ENCODE results near the gene ZNF780A. TPM values are rescaled to one million over a fixed set of nuclear protein-coding genes. Genes with fewer than 3 reads are reported as not detected.
"Not testable (repeated sequence)": the region's sequence is repeated elsewhere in the genome, so short reads cannot be mapped to it uniquely, and the experiment has no call there.

Gene ZNF780A
- total RNA-seq, 3 donors from 2014 or later, result 14.3 to 15.4 (median 14.4) TPM

DNA sequence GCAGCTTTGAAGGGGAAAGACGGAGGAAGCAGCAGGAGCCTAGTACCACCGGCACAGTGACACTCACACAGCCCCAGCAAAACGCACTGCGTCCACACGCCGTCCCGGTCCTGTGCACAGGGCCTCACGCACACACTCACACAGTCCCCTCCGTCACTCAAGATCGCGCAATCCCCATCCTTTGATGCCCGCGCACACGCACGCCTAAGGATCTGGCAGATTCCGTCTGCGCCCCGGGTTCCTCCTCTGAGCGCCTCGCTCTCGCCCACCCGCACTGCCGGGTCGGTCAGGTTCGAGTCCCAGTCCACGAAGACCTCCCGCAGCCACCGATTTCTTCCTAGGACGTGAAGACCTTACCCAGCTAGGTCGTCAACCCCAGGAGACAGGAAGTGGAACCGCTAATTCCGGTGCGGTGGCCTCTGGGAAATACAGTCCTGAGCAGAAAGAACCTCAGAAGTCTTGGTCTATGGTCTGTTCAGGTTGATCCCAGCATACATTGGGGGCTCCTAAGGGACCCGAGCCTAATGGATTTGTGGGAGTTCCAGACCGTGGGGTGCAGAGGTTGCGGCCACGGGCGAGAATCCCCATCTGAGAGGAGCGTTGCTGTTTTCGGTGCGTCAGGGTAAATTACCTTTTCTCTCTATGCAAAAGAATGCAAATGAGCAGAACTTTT, 34.8 kb downstream of the ZNF780A start, which contains the start of gene ZNF780B:
Gene ZNF780B, minus strand, starts transcription at position 400 of the 673 bp plus-strand sequence. CDS start 5,899 bp downstream, outside the sequence.
- Mint-ChIP-seq H3K4me3 (peak within 1 kb of the TSS; percentile 99), H3K27me3 (ENCODE audit: low read depth) (peaks cover 4% of the 10 kb centered on the region), H3K36me3 (ENCODE audit: insufficient read depth) (peaks cover 23% of the 10 kb centered on the region), H3K4me1 (ENCODE audit: low read depth) (peaks cover 48% of the 10 kb centered on the region), H3K9me3 (peaks cover 26% of the 10 kb centered on the region)
- peak; percentile 96 to 97 for ATAC-seq
- DNase-seq, result peak; percentile 50

DNA sequence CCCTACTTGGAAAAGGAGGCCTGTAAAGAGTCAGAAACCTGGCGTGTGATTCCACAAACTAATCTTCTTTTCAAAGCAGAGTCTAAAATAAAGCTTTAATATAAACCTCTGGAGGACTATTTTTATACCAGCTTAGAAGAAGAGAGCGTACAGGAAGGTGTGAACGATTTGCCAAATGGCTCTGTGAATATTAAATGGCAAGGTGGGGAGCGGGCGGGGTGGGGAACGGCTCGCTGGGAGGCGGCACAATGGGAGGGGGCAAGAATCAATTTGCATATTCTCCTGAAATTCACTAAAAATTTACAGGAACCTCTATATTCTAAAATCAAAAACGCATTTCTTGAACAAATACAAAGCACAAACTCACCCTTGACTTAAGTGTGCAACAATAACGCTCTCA, 35.7 kb downstream of the ZNF780A start:
- peaks cover 29% of the 10 kb centered on the region for H3K36me3 Mint-ChIP-seq (ENCODE audit: insufficient read depth)
- H3K4me1 Mint-ChIP-seq (ENCODE audit: low read depth), result peaks cover 48% of the 10 kb centered on the region
- DNase-seq, result no peak
- peaks cover 4% of the 10 kb centered on the region for H3K27me3 Mint-ChIP-seq (ENCODE audit: low read depth)
- H3K9me3 Mint-ChIP-seq, result peaks cover 22% of the 10 kb centered on the region
- peak overlapping the region; percentile 99 for H3K4me3 Mint-ChIP-seq
- ATAC-seq, result no peak

DNA sequence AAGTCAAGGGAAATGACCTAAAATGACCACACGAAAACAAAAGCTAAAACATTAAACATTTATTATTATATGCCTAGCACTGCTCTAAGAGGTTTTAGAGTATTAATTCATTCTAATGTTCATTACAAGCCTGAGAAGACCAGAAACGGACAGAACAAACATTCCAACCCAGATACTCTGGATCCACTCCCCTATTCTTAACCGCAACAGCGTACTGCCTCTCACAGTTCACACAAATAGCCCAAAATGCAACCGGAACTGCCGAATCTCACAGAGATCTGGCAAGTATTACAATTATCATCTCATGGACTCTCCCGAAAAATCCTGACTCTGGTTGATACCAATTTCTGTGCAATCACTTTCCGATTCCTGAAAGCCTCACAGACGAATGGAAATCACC, 36.1 kb downstream of the ZNF780A start:
- Mint-ChIP-seq H3K27me3 (ENCODE audit: low read depth) (peaks cover 1% of the 10 kb centered on the region), H3K4me1 (ENCODE audit: low read depth) (peaks cover 48% of the 10 kb centered on the region), H3K4me3 (peak overlapping the region; percentile 99), H3K9me3 (peaks cover 18% of the 10 kb centered on the region), H3K36me3 (ENCODE audit: insufficient read depth) (peaks cover 30% of the 10 kb centered on the region)
- no peak for DNase-seq
- ATAC-seq, result no peak

DNA sequence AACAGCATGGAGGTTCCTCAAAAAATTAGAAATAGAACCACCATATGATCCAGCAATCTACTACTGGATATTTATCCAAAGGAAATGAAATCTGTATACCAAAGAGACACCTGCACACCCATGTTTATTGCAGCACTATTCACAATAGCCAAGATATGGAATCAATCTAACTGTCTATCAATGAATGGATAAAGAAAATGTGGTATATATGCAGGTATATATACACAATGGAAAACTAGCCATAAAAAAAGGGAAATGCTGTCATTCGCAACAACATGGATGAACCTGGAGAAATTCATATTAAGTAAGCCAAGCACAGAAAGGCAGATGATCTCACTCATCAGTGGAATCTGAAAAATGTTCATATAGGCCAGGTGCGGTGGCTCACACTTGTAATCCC, 37.3 kb downstream of the ZNF780A start:
- DNase-seq, result no peak
- Mint-ChIP-seq H3K4me1 (ENCODE audit: low read depth) (peaks cover 48% of the 10 kb centered on the region), H3K4me3 (peak overlapping the region; percentile 17), H3K9me3 (peaks cover 9% of the 10 kb centered on the region), H3K27me3 (ENCODE audit: low read depth) (no peaks in the 10 kb centered on the region), H3K36me3 (ENCODE audit: insufficient read depth) (peaks cover 36% of the 10 kb centered on the region)
- ATAC-seq, result no peak

DNA sequence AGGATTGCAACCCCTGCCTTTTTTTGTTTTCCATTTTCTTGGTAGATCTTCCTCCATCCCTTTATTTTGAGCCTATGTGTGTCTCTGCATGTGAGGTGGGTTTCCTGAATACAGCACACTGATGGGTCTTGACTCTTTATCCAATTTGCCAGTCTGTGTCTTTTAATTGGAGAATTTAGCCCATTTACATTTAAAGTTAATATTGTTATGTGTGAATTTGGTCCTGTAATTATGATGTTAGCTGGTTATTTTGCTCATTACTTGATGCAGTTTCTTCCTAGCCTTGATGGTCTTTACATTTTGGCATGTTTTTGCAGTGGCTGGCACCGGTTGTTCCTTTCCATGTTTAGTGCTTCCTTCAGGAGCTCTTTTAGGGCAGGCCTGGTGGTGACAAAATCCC, 49.0 kb downstream of the ZNF780A start:
- not testable (repeated sequence) for H3K4me3 Mint-ChIP-seq; H3K27me3 Mint-ChIP-seq (ENCODE audit: low read depth); H3K4me1 Mint-ChIP-seq (ENCODE audit: low read depth); DNase-seq; ATAC-seq
- H3K9me3 Mint-ChIP-seq, result peaks cover 35% of the 10 kb centered on the region
- peaks cover 41% of the 10 kb centered on the region for H3K36me3 Mint-ChIP-seq (ENCODE audit: insufficient read depth)

DNA sequence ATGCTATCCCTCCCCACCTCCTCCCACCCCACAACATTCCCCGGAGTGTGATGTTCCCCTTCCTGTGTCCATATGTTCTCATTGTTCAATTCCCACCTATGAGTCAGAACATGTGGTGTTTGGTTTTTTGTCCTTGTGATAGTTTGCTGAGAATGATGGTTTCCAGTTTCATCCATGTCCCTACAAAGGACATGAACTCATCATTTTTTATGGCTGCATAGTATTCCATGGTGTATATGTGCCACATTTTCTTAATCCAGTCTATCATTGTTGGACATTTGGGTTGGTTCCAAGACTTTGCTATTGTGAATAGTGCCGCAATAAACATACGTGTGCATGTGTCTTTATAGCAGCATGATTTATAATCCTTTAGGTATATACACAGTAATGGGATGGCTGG, 52.7 kb downstream of the ZNF780A start:
- not testable (repeated sequence) for DNase-seq; H3K4me1 Mint-ChIP-seq (ENCODE audit: low read depth); ATAC-seq; H3K4me3 Mint-ChIP-seq; H3K27me3 Mint-ChIP-seq (ENCODE audit: low read depth)
- Mint-ChIP-seq H3K9me3 (peaks cover 40% of the 10 kb centered on the region), H3K36me3 (ENCODE audit: insufficient read depth) (peaks cover 13% of the 10 kb centered on the region)

DNA sequence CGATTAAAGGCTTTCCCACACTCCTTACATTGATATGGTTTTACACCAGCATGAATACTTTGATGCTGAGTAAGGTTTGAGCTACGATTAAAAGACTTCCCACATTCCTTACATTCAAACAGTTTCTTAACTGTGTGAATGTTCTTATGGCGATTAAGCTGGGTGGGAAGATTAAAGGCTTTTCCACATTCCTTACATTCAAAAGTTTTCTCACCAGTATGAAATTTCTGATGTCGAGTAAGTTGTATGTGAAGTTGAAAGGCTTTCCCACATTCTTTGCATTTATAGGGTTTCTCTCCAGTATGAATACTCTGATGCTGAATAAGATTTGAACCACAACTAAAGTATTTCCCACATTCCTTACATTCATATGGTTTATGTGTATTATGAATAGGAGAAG, 54.7 kb downstream of the ZNF780A start:
- H3K27me3 Mint-ChIP-seq (ENCODE audit: low read depth), result no peaks in the 10 kb centered on the region
- H3K4me3 Mint-ChIP-seq, result no peak overlapping the region
- peaks cover 6% of the 10 kb centered on the region for H3K36me3 Mint-ChIP-seq (ENCODE audit: insufficient read depth)
- ATAC-seq (no peak), DNase-seq (no peak)
- no peaks in the 10 kb centered on the region for H3K4me1 Mint-ChIP-seq (ENCODE audit: low read depth)
- H3K9me3 Mint-ChIP-seq, result peaks cover 51% of the 10 kb centered on the region

DNA sequence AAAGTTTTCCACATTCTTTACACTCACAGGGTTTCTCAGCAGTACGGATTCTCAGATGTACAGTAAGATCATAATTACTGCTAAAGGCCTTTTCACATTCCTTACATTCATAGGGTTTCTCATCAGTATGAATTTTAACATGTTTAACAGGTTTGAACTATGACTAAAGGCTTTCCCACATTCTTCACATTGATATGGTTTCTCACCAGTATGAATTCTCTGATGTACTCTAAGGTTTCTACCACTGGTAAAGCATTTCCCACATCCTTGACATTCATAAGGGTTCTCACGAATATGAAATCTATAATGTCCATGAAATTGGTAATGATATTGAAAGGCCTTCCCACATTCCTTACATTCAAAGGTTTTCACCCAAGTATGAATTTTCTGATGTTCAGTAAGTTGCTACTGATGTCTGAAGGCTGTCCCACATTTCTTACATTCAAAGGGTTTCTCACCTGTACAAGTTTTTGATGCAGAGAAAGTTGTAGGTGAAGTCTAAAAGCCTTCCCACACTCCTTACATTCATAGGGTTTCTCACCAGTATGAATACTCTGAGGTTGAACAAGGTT, 56.7 kb downstream of the ZNF780A start:
- peaks cover 6% of the 10 kb centered on the region for H3K36me3 Mint-ChIP-seq (ENCODE audit: insufficient read depth)
- H3K9me3 Mint-ChIP-seq, result peaks cover 55% of the 10 kb centered on the region

DNA sequence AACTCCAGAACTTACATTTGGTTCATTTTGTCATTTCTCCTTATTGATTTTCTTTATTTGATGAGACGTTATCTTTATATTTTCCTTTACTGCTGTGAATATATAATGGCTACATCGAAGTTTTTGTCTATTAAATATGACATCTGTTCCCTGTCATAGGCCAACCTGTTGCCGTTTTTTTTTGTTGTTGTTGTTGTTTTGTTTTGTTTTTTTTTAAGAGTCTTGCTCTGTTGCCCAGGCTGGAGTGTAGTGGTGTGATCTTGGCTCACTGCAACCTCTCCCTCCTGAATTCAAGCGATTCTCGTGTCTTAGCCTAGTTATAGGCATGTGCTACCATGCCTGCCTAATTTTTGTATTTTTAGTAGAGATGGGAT, 64.2 kb downstream of the ZNF780A start:
- H3K4me1 Mint-ChIP-seq (ENCODE audit: low read depth), result no peaks in the 10 kb centered on the region
- no peak overlapping the region for H3K4me3 Mint-ChIP-seq
- ATAC-seq, result no peak
- H3K36me3 Mint-ChIP-seq (ENCODE audit: insufficient read depth), result peaks cover 9% of the 10 kb centered on the region
- H3K9me3 Mint-ChIP-seq, result peaks cover 55% of the 10 kb centered on the region
- no peaks in the 10 kb centered on the region for H3K27me3 Mint-ChIP-seq (ENCODE audit: low read depth)
- DNase-seq, result no peak

More for the DNA sequence above, 56.7 kb downstream of the ZNF780A start:
- H3K4me1 Mint-ChIP-seq (ENCODE audit: low read depth), result no peaks in the 10 kb centered on the region
- no peak for ATAC-seq
- no peak overlapping the region for H3K4me3 Mint-ChIP-seq
- H3K27me3 Mint-ChIP-seq (ENCODE audit: low read depth), result no peaks in the 10 kb centered on the region
- DNase-seq, result no peak

DNA sequence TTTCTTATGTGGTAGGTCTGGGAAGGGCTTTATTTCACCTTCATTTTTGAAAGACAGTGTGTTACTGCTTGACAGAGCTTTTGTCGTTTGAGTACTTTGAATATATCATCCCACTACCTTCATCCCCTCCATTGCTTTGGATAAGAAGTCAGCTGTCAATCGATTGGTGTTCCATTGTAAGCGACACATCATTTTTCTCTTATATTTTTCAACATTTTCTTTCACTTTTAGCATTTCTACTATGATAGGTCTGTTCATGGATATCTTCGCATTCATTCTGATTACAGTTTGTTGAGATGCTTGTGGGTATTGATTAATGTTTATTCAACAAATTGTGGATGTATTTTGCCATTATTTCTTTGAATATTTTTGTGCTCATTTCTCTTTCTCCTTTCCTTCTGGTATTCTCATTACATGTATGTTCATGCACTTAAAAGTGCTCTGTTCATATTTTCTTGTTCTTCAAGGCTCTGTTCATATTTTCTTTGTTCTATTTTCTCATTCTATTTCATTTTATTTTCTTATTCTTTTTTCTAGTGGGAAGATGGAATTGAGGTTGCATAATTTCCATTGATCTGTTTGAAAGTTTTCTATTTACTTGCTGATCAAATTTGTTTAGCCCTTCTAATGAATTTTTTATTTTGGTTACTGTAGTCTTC, 64.7 kb downstream of the ZNF780A start:
- H3K4me3 Mint-ChIP-seq, result no peak overlapping the region
- no peaks in the 10 kb centered on the region for H3K27me3 Mint-ChIP-seq (ENCODE audit: low read depth)
- DNase-seq (no peak), ATAC-seq (no peak)
- H3K4me1 Mint-ChIP-seq (ENCODE audit: low read depth), result no peaks in the 10 kb centered on the region
- peaks cover 9% of the 10 kb centered on the region for H3K36me3 Mint-ChIP-seq (ENCODE audit: insufficient read depth)
- H3K9me3 Mint-ChIP-seq, result peaks cover 57% of the 10 kb centered on the region

DNA sequence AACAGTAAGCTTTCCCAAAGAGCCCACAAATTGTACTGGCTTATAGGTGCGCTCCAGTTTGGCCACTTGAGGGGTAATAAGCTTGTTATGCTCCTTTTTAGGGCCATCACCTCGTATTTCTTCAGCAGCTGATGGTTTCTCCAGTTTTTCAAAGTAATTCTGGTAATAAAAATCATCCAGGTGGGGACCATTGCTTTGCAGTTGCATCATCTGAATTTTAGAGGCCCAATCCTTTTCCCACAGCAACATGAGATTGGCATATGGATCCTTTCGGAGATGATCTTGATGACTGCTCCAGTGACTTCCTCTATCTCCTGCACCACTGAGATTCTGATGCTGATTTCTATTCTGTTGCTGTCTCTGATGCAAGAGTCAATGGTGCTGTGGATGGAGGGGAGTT, 66.8 kb downstream of the ZNF780A start:
- no peak for DNase-seq
- Mint-ChIP-seq H3K36me3 (ENCODE audit: insufficient read depth) (peaks cover 11% of the 10 kb centered on the region), H3K9me3 (peaks cover 57% of the 10 kb centered on the region), H3K27me3 (ENCODE audit: low read depth) (no peaks in the 10 kb centered on the region), H3K4me1 (ENCODE audit: low read depth) (no peaks in the 10 kb centered on the region), H3K4me3 (no peak overlapping the region)
- ATAC-seq, result no peak

Other genes with a start within 250 kb of the ZNF780A start
- 100 to 1,000 TPM; 738 to 880 (median 839) TPM for gene FBL, start 244.6 kb downstream of the ZNF780A start, total RNA-seq
- gene FCGBP, start 156.3 kb downstream of the ZNF780A start, total RNA-seq, result 1 to 10 TPM; 1.7 to 3.0 (median 2.5) TPM
- gene PSMC4, start 119.8 kb downstream of the ZNF780A start, total RNA-seq, result 100 to 1,000 TPM; 279 to 293 (median 280) TPM
- gene ZNF546, start 93.9 kb downstream of the ZNF780A start, total RNA-seq, result 1 to 10 TPM; 2.2 to 2.8 (median 2.6) TPM
- 10 to 100 TPM; 15.2 to 17.8 (median 17.0) TPM for gene ZNF780B, start 34.7 kb downstream of the ZNF780A start, total RNA-seq
- gene MAP3K10, start 100.5 kb upstream of the ZNF780A start, total RNA-seq, result 10 to 100 TPM; 15.8 to 18.8 (median 16.4) TPM
- gene TTC9B, start 127.4 kb upstream of the ZNF780A start, total RNA-seq, result not detected
- gene CCNP, start 135.7 kb upstream of the ZNF780A start, total RNA-seq, result under 1 TPM in 2 of 3 donors, not detected in 1; 0.32 to 0.43 TPM
- 100 to 1,000 TPM; 147 to 158 (median 151) TPM for gene AKT2, start 194.4 kb upstream of the ZNF780A start, total RNA-seq